Ureter (tissue), 1 donor: ENCODE data around the gene NXPH2. TPM values are rescaled to one million over a fixed set of nuclear protein-coding genes. Genes with fewer than 3 reads are reported as not detected.
"Not testable (repeated sequence)": the region's sequence is repeated elsewhere in the genome, so short reads cannot be mapped to it uniquely, and the experiment has no call there.

Experiments used
- DNase-seq: peaks from one replicate; pipeline ENCODE4 v3.0.0-alpha.2; 2020; ENCODE audit warnings: low spot score
- total RNA-seq: library from RNA; stranded (reverse); gene quantifications from one replicate; pipeline ENCODE4 v1.2.4, GENCODE V29; 2023
- donor health status: DM: yes; HTN: yes; CAD: no.

NXPH2 gene
- total RNA-seq, 1 donor from 2014 or later: not detected

DNA sequence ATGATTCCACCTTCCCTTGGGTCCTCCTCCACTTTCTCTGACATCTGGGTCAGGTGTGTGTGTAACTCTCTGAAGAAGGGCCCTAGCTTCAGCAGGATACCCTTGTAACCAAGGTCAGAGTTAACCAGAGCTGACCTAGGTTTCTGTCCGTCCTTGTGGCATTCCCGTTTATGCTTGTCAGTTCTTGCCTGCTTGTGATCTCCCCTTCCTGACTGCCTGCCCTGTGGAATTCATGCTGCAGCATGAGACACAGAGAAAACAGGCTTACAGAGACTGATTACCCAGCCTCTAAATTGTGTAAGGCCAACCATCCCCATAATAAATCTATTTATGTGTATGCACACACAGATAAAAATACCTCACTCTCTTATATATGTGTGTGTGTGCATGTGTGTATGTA lies 22.8 kb downstream of the NXPH2 start:
- DNase-seq: no peak

DNA sequence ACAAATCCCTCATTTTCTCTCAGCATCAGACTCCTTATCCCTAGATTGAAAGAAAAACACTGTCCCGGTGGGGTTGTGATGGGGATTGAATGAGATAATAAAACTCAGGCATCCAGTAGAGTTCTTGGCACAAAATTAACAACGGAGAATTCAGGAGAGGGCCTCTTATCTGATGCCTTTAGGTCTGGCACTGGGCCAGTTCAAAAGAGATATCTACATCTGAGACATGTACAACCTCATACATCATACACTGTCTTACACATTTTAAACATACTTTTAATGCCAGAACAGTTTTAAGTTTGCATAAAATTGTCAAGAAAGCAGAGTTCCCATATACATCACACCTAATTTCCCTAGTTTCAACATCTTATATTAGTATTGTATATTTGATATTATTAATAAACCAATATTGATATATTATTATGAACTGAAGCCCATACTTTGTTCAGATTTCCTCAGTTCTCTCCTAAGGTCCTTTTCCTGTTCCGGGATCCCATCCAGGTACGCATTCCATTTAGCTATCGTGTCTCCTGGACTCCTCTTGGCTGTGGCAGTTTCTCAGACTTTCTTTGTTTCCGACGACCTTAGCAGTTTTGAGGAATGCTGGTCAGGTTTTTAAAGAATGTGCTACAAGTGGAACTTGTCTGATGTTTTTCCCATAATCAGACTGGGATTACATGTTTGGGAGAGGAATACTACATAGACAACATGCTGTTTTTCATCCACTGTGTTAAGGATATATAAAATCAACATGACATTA lies 27.8 kb downstream of the NXPH2 start:
- DNase-seq: no peak

DNA sequence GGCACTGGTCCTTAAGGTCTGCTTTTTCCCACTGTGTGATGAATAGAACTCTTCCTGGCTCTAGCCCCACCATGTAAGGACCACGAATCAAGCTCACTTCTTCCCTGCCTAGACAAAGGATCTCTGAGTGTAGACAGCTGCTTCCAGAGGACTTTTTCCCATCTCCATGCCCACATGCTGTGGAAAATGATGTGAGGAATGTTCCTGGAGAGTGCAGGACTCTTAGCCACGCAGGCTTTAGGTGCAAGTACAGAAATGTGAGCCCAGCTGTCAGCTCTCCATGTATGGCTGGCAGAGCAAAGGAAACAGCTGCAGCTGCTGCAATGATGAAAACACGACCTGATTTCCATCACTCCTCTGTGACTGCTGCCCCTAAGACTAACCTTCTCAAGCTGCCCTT lies 35.5 kb downstream of the NXPH2 start:
- no peak for DNase-seq

DNA sequence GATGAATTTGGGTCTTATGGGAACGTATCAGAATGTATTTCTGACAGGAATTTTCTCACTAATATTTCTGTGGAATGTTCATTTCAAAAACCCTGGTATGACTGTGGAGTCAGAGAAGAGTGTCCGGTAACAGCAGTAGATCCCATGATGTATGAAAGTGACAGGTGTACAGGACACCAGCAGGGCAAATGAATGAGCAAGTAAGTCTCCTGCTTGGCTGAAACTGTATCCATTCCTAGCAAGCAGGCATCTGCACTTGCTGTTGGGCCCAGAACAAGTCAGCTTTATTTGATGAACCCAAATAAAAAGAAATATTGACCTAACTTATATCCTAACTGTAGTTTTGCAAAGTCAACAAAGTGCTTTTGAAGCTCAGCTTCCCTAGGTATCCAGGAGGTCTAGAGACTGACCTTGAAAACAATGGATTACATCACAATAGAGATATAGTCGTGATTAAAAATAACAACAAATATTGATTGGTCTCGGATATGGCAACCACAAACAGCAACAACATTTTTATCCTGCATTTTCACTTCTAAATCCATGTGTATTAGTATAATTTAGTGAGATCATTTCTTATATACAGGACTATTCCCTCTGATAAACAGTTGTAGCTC lies 37.6 kb downstream of the NXPH2 start:
- no peak for DNase-seq

DNA sequence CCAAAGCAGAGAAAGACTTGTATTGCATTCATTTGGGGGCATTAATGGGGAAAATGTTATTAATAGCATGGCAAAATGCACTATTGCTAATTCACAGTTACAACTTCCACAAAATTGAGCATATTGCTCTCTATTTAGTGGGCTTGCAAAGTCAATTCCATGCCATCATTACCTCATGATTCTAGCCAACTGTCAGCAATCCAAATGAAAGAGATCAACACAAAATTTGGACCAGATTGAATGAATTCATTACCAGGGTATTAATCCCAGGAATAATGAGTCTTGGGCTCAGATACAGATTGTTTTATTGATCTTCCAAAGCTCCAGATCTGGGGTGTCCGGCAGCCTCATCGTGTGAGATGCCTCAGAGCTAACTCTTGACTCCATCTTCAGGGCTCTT lies 38.3 kb downstream of the NXPH2 start:
- DNase-seq: no peak

DNA sequence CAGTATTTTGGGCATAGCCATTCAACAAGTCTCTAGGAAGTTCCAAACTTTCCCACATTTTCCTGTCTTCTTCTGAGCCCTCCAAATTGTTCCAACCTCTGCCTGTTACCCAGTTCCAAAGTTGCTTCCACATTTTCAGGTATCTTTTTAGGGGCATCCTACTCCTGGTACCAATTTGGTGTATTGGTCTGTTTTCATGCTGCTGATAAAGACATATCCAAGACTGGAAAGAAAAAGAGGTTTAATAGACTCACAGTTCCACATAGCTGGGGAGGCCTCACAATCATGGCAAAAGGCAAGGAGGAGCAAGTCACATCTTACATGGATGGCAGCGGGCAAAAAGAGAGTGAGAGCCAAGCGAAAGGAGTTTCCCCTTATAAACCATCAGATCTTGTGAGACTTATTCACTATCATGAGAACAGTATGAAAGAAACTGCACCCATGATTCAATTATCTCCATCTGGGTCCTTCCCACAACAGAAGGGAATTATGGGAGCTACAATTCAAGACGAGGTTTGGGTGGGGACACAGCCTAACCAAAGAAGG lies 43.1 kb downstream of the NXPH2 start:
- DNase-seq: not testable (repeated sequence)

DNA sequence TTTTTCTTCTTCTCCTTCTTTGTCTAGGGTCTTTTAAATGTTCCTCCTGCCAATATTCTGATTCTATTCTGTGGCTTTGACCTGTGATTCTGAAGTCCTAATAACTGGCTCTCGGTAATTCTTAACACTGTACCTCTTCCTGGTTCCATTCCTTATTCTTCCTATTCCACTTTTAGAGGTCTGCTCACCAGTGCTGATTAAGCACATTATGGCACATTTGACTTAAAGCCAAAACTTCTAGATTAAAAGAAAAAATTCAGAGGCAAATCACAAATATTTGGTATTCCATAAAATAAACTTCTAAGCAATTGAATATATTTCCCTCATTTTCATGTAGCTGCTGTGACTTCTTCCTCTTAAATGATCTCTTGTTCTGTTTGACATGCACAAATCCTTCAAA lies 47.5 kb downstream of the NXPH2 start:
- no peak for DNase-seq

DNA sequence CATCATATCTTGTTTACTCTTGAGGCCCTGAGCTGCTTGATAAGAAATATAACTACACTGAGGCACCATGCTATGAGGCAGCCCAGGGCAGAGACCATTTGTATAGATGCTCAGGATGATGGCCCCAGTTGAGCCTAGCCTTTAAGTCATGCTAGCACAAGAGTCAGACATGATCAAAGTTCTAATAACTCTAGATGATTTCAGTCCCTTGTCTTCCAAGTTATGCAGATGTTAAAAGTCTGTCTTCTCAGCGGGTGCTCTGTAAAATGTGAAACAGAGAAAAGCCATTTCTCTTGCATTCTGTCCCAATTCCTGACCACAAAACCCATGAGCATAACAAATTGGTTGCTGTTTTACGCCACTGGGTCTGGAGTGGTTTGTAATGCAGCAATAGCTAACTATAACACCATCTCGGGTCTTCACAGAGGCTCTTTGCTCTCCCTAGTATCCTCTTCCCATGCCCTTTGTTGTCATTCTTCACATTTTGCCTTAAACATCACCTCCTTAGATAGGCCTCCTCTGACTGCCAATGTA lies 49.6 kb downstream of the NXPH2 start:
- DNase-seq: no peak

DNA sequence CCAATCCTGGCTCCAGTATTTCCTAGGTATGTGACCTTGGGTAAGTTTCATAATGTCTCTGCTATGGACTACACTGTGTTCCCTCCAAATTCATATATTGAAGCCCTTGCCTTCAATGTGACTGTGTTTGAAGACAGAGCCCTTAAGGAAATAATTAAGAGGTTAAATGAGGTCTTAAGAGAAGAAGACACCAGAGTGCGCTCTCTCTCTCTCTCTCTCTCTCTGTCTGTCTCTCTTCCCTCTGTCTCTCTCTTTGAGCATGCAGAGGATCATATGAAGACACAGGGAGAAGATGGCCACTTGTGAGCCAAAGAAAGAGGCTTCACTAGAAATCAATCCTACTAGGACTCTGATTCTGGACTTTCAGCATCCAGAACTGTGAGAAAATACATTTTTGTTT lies 52.2 kb downstream of the NXPH2 start:
- DNase-seq: no peak

DNA sequence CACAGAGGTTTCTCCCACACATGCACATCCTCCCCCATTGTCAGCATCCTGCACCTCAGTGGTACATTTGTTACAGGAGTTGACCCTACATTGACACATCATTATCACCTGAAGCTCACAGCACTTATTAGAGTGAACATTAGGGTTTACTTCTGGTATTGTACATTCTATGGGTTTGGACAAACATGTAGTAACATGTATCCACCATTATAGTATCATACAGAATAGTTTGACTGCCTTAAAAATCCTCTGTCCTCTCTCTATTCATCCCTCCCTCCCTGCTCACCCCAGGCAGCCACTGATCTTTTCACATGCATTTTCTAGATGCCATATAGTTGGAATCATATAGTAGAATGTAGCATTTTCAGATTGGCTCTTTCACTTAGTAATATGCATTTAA lies 53.5 kb downstream of the NXPH2 start:
- DNase-seq: no peak

DNA sequence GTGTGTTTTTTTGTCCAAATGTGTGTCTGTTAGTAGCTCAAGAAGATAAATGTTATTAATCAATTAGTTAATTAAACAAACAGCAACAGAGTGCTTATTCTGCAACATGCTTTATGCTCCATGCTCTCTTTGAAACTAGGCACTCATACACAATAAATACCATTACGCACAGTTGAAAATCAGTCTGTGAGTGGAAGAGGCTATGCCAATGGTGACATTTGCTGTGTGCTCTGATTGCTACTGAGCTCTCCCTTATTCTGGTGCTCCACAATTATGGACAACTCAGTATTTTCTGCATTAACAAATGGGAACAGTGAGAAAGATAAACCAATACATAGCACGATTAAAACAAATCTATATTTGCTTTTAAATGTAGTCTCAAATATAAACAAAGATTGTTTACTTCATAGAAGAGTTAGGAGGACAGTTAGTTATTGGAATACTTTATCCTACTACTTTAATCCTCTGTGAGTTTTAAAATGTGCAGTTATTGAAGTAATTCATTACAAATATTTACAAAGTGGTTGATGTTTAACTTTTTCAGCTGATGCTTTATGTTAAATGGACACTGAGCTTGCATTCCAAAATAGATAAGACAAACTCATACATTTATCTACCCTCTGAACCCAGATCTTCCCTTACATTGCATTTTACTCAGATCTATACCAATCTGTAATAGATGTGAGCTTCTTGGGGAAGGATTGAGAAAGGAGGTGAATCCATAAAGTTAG lies 55.3 kb downstream of the NXPH2 start:
- no peak for DNase-seq

DNA sequence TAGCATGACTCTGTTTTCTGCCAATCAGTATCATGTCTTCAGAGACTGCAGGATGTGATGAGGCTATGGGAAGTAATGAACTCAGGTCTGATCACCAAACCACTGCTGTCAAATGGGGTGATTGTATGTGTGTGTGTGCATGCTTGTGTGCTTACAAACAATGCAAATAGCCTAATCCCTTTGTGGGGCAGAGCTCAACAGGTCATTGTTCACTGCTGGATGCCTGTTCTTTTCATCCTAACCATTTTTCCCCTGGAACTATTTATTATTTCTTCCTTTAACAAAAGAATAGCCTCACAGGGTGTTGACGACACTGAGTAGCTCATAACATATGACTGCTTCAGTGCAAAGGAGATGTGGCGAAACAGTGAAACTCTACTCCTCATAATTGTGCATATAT lies 55.9 kb downstream of the NXPH2 start:
- no peak for DNase-seq

DNA sequence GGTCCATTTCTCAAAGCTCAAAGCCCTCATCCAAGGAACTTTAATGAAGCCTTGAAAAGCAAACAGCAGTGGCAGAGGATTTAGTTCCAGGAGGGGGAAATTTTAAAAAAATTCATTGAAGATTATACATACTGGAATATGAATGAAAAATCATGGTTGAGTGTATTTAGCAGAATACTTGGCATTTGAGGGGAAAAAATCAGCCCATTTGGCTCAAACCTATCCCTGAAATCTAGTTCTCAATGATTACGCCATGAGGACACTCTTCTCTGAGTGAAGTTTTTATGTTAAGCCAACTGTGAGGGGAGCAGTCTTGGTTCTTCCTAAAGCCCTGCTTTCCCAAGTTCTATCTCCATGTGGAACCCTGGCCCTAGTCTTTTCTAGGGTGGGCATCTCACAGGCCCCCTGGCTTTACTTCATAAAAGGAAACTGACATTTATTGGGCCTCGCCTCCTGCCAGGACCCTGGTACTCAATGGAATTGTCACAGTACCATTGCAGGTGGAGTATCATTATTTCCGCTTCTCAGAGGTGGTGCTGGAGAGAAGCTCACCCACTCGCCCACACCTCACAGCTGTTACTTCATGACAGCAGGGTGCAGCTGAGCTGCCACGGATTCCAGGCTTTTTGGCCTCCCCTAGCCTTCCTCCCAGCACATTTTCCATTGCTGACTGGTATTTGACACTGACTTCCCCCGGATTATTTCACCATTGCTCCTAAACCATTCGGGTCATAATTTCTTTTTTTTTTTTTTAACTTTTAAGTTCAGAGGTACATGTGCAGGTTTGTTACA lies 56.8 kb downstream of the NXPH2 start:
- DNase-seq: no peak

DNA sequence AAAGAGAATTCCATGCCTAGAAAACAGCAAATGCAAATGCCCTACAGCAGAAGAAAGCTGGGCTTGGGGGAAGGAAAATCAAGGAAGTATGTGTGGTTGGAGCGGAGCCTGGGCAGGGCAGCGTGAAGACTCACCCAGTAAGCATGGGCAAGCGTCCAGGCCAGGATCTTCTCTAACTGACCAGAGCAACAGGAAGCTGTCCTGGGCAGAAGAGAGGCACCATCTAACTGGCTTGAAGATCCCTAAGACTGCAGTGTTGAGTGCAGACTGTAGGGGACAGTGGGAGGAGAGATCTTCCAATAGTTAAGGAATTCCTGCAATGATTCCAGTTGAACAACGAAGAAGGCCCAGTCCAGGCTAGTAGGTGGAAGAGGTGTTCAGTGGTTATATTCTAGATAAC lies 57.9 kb downstream of the NXPH2 start:
- DNase-seq: no peak

DNA sequence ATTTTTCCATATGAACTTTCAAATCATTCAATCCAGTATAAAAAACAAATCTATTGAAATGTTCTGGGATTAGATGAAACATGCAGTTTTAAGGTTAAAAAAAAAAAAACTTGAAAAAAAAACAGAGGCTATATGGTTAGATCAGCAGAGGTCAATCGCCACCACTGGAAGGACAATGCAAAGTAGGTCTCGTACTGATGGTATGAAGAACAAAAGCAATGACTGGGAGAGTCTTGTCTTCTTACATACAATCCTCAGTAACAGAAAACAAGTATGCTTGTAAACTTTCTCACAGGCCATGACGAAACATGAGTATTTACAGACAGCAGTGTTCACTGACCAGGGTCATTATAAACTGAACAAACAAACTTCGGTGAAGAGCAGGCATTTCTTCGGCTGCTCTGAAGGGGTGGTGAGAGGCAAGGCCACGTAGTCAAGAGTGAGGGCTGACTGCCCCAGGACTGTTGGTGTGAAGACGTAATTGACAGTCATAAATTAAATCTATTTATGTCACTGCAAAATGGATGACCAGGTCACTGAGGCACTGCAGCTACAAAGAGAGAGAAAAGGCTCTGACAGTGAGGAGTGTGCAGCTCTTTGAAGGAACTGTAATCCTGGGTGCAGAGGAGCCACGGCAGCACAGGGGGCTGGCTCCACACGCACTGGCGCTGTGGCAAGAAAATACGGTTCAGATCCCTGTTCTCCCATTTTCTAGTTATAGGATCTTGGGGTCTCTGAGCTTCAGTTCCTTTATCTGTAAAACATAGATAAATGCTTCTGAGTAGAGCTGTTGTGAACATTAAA lies 60.0 kb downstream of the NXPH2 start:
- DNase-seq: no peak

DNA sequence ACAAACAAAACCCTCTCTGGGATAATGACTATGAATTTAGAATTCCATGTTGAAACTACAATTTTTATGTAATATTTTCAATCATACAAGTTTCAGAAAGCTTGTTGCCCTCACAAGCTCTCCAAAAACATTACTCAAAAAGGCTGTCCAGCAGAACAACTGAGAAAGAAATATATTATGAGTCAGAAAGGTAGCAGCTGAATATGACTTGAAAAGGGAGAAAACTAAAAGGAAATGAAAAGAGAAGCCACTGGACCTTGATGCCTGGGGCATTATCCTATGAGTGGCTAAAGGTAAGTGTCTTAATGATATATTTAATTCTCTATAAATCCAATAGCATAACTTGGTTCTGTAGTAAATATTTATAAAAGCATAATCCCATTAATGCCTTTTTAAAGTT lies 61.8 kb downstream of the NXPH2 start:
- no peak for DNase-seq

DNA sequence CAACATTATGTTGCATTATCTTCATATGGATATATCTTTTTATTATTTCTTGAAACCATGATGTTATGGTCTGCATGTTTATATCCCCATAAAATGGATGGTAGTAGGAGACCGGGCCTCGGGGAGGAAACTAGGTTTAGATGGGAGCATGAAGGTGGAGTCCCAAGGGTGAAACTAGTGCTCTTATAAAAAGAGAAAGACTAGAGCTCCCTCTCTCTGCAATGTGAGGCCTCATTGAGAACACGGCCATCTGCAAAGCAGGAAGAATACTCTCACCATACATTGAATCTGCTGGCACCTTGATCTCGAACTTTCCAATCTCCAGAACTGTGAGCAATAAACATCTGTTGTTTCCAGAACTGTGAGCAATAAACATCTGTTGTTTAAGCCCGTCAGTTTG lies 64.0 kb downstream of the NXPH2 start:
- no peak for DNase-seq

DNA sequence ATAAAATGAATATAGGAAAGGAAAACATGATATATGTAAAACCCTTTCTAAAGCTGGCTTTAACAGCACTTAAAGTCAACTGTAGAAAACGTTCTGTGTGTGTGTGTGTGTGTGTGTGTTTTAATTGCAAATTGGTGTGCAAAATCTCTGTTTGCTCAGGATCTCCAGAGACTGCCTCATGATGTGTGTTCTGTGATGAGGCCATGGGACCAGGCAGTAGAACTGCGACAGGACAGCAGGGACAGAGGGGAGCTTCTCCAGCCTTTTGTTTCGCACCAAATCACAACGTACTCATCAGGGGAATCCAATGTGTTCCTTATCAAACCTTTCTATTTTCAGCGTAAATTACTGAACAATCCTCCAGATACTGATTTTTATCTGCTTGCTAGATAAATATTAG lies 66.7 kb downstream of the NXPH2 start:
- no peak for DNase-seq

DNA sequence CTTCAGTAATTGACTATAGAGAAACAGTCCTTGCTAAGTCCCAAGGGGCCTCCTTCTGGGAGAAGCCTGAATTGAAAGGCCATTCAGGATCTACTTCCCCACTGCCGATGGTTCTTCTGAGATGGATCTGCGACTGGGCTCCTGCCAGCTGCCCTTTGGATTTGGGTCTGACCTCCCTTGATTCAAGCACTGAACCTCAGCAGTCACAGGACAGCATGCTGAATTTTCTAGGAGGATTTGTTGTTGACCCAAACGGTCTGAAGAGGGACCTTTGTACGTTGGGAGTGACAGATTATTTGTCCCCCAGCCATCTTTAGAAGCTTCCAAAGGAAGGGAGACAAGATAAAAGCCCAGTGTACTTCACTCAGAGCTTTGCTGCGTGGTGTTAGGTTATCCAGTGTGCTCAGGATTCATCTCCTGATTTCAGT lies 67.1 kb downstream of the NXPH2 start:
- no peak for DNase-seq

DNA sequence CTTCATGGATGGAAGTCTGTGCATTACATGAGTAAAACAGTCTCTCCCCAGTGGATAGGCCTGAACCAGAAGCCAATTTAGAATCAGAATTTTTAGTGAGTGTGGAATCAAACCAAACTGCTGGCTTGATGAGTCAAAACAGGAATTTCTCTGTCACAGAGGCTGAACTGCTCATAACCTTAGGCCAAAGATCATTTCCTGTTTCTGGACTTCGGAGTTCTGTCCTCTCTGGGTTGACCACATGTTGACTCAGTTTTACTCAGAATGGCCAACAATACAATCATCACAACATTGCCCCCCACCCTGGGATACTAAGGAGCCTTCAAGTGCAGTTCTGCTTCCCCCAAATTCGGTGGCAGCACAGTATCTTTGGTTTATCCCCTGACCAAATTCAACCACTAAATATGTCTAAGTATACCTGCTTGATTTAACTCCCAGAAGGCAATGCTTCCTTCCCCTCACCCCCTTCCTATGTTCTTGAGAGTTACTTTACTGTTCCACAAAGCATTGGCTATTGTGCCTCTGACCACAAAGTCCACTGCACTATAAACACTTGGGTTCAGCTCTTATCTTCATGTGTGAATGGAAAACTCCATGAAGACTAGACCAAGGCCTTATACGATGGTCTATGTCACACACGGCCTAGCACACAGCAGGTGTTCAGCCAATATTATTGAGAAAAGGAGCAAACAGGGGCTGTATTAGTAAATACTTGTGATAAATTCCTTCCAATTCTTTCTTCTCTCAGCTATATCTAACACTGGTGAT lies 67.8 kb downstream of the NXPH2 start:
- DNase-seq: no peak
